Loucy (cell line): Measurements from ENCODE around the gene SYF2.
"Not testable (repeated sequence)": the region's sequence is repeated elsewhere in the genome, so short reads cannot be mapped to it uniquely, and the experiment has no call there.

ENCODE experiments used
- EZH2phosphoT487 ChIP-seq: fragments of 200-600 bp; IDR thresholded peaks from 2 replicates; pipeline ENCODE4 v1.6.1; 2018; ENCODE audit warnings: antibody characterized with exemption, mild to moderate bottlenecking, moderate library complexity, borderline replicate concordance
- TF ChIP-seq, protein P1 (sequence below): fragments of 200-600 bp; sonication (generic); conservative IDR thresholded peaks from 2 replicates; pipeline ENCODE4 v1.5.1; 2014; ENCODE audit warnings: mild to moderate bottlenecking, antibody characterized with exemption, low read length

GRCh38 chr1:25267288-25268142 lies 35.2 kb upstream of the SYF2 start:
- TF ChIP-seq, protein P1, sequence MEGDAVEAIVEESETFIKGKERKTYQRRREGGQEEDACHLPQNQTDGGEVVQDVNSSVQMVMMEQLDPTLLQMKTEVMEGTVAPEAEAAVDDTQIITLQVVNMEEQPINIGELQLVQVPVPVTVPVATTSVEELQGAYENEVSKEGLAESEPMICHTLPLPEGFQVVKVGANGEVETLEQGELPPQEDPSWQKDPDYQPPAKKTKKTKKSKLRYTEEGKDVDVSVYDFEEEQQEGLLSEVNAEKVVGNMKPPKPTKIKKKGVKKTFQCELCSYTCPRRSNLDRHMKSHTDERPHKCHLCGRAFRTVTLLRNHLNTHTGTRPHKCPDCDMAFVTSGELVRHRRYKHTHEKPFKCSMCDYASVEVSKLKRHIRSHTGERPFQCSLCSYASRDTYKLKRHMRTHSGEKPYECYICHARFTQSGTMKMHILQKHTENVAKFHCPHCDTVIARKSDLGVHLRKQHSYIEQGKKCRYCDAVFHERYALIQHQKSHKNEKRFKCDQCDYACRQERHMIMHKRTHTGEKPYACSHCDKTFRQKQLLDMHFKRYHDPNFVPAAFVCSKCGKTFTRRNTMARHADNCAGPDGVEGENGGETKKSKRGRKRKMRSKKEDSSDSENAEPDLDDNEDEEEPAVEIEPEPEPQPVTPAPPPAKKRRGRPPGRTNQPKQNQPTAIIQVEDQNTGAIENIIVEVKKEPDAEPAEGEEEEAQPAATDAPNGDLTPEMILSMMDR, result not testable (repeated sequence)
- not testable (repeated sequence) for TF ChIP-seq EZH2phosphoT487
